ENCODE data around the gene RAPGEF3.

DNA sequence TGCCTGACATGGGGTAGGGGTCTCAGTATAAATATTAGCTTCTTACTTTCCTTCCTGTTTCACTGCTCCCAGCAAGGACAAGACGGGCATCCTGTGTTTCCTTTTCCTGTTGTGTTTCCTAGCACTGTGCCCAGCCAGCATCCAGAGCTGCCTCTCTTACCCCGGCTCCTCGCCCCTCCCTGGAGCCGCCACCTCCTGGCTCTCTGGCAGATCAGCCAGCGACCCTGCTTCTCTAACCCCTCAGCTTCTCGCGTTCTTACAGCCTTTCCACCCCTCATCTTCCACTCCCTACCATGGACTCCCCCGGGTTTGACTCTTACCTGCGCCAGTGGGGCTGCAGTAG lies 43.2 kb upstream of the RAPGEF3 start:
- TF ChIP-seq, protein P1, sequence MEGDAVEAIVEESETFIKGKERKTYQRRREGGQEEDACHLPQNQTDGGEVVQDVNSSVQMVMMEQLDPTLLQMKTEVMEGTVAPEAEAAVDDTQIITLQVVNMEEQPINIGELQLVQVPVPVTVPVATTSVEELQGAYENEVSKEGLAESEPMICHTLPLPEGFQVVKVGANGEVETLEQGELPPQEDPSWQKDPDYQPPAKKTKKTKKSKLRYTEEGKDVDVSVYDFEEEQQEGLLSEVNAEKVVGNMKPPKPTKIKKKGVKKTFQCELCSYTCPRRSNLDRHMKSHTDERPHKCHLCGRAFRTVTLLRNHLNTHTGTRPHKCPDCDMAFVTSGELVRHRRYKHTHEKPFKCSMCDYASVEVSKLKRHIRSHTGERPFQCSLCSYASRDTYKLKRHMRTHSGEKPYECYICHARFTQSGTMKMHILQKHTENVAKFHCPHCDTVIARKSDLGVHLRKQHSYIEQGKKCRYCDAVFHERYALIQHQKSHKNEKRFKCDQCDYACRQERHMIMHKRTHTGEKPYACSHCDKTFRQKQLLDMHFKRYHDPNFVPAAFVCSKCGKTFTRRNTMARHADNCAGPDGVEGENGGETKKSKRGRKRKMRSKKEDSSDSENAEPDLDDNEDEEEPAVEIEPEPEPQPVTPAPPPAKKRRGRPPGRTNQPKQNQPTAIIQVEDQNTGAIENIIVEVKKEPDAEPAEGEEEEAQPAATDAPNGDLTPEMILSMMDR (IDR thresholded peaks at IDR 0.05; ENCODE audit: borderline replicate concordance, extremely low read depth, low read length, poor library complexity, severe bottlenecking) = no peak
- TF ChIP-seq EZH2 (IDR thresholded peaks at IDR 0.05; ENCODE audit: borderline replicate concordance, low read depth, low read length, severe bottlenecking) = no peak
